Measurements from ENCODE around the gene PLEKHH1. TPM values are rescaled to one million over a fixed set of nuclear protein-coding genes. Genes with fewer than 3 reads are reported as not detected.

The PLEKHH1 gene
- total and polyA plus RNA-seq, 3 donors from 2014 or later: 21.4 to 61.3 (median 49.1) TPM

GRCh38 chr14:67562025-67562775 lies 29.1 kb downstream of the PLEKHH1 start:
- TF ChIP-seq CTCF (IDR thresholded peaks at IDR 0.05) (no peak), POLR2A (IDR thresholded peaks at IDR 0.05) (no peak)
- no peak overlapping the region for H3K4me3 ChIP-seq
- no peaks in the 10 kb centered on the region for H3K4me1 ChIP-seq
- H3K27me3 ChIP-seq: no peaks in the 10 kb centered on the region
- no peaks in the 10 kb centered on the region for H3K36me3 ChIP-seq (ENCODE audit: low read depth, missing control alignments)
- intact Hi-C loops (cut with DNase I; ENCODE audit: low total_unique reads): no loop called here
- no peak for DNase-seq
- H3K9me3 ChIP-seq: no peaks in the 10 kb centered on the region
- WGBS, 2 donors: 83 to 90% methylated on average over 9 to 14 of the region's 14 CpGs
- H3K27ac ChIP-seq: no peak overlapping the region

DNA sequence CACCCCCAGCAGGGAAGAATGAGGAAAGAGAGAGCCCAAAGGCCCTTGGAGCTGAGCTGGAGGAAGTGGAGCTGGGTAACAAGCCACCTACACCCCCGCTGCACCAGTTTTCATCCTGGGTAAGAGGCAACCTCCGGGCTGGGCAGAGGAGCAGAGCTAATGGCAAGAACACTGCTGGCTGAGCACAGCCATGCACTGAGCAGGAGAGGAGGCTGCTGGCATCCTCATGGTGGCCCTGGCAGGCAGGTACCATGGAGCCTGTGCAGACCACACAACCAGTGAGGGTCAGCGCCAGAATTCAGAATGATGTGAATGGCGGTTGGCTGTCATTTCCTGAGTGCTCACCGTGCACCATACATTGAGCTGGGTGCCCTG lies 29.7 kb downstream of the PLEKHH1 start:
- Histone ChIP-seq H3K4me1 (no peaks in the 10 kb centered on the region), H3K9me3 (no peaks in the 10 kb centered on the region), H3K4me3 (no peak overlapping the region), H3K27ac (no peak overlapping the region), H3K36me3 (ENCODE audit: low read depth, missing control alignments) (no peaks in the 10 kb centered on the region), H3K27me3 (no peaks in the 10 kb centered on the region)
- DNase-seq: no peak
- WGBS, 2 donors: 92 to 100% methylated on average over 5 of the region's 5 CpGs
- TF ChIP-seq CTCF (IDR thresholded peaks at IDR 0.05) (no peak), POLR2A (IDR thresholded peaks at IDR 0.05) (no peak)
- intact Hi-C loops (cut with DNase I; ENCODE audit: low total_unique reads): no loop called here

DNA sequence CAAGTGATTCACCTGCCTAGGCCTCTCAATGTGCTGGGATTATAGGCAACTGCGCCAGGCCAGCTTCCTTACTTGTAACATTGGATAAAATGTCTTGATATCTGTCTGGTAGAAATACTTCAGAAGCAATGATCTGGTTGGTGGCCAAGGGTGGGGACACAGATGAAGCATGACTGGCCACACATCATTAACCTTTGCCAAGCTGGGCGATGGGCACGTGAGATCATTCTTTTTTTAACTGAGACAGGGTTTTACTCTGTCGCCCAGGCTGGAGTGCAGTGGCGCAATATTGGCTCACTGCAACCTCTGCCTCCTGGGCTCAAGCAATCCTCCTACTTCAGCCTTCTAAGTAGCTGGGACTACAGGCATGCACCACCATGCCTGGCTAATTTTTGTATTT lies 31.1 kb downstream of the PLEKHH1 start:
- WGBS, 2 donors: 96 to 97% methylated on average over 5 of the region's 5 CpGs
- intact Hi-C loops (cut with DNase I; ENCODE audit: low total_unique reads): no loop called here
- no peaks in the 10 kb centered on the region for H3K36me3 ChIP-seq (ENCODE audit: low read depth, missing control alignments)
- no peaks in the 10 kb centered on the region for H3K4me1 ChIP-seq
- TF ChIP-seq CTCF (IDR thresholded peaks at IDR 0.05) (no peak), POLR2A (IDR thresholded peaks at IDR 0.05) (no peak)
- H3K9me3 ChIP-seq: no peaks in the 10 kb centered on the region
- H3K27me3 ChIP-seq: no peaks in the 10 kb centered on the region
- no peak overlapping the region for H3K4me3 ChIP-seq
- no peak overlapping the region for H3K27ac ChIP-seq
- no peak for DNase-seq

- H3K4me3 ChIP-seq: no peak overlapping the region
- no peaks in the 10 kb centered on the region for H3K9me3 ChIP-seq
- DNase-seq: no peak
- H3K4me1 ChIP-seq: no peaks in the 10 kb centered on the region
- no peaks in the 10 kb centered on the region for H3K27me3 ChIP-seq
- 74 to 81% methylated on average over 6 of the region's 6 CpGs for WGBS, 2 donors
- H3K36me3 ChIP-seq (ENCODE audit: low read depth, missing control alignments): no peaks in the 10 kb centered on the region
- H3K27ac ChIP-seq: no peak overlapping the region
- TF ChIP-seq CTCF (IDR thresholded peaks at IDR 0.05) (no peak), POLR2A (IDR thresholded peaks at IDR 0.05) (no peak)
- intact Hi-C loops (cut with DNase I; ENCODE audit: low total_unique reads): loop anchor here (5.0 kb wide), 1 partner anchor 140 kb away; no protein-coding TSS in a partner anchor
These were observed 33.8 kb downstream of the PLEKHH1 start for GRCh38 chr14:67566908-67567307.

DNA sequence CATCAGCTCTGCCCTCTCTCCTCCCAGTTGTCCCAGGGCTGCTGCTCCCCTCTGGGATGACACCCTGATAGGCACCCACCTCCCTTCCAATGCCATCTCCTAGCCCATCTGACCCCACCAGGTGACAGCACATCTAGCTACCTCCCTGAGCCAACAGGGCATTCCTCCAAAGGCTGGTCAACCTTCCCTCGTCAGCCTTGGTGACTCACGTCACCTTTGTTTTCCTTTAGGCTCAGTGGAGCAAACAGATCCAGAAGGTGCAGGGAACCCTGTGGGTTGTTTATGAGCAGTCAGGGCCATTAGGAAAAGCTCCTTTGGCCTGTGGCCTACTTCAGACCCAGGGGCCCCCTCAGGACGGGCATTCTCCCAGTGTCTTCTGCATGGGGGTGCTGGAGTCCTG lies 34.6 kb downstream of the PLEKHH1 start:
- TF ChIP-seq POLR2A (IDR thresholded peaks at IDR 0.05) (no peak), CTCF (IDR thresholded peaks at IDR 0.05) (no peak)
- intact Hi-C loops (cut with DNase I; ENCODE audit: low total_unique reads): loop anchor here (5.0 kb wide), 1 partner anchor 140 kb away; no protein-coding TSS in a partner anchor
- no peak overlapping the region for H3K27ac ChIP-seq
- no peaks in the 10 kb centered on the region for H3K27me3 ChIP-seq
- H3K4me1 ChIP-seq: no peaks in the 10 kb centered on the region
- DNase-seq: no peak
- no peaks in the 10 kb centered on the region for H3K9me3 ChIP-seq
- 85 to 91% methylated on average over 3 of the region's 3 CpGs for WGBS, 2 donors
- H3K36me3 ChIP-seq (ENCODE audit: low read depth, missing control alignments): no peaks in the 10 kb centered on the region
- no peak overlapping the region for H3K4me3 ChIP-seq

Measured in testis (tissue), 3 donors.